NCI-H2171 (cell line): Measurements from ENCODE around the gene PARVG.
"Not testable (repeated sequence)": the region's sequence is repeated elsewhere in the genome, so short reads cannot be mapped to it uniquely, and the experiment has no call there.

Experiments used
- DNase-seq: peaks from one replicate; lab custom pipeline; 2025; lab: John Stamatoyannopoulos, UW

Gene PARVG

DNA sequence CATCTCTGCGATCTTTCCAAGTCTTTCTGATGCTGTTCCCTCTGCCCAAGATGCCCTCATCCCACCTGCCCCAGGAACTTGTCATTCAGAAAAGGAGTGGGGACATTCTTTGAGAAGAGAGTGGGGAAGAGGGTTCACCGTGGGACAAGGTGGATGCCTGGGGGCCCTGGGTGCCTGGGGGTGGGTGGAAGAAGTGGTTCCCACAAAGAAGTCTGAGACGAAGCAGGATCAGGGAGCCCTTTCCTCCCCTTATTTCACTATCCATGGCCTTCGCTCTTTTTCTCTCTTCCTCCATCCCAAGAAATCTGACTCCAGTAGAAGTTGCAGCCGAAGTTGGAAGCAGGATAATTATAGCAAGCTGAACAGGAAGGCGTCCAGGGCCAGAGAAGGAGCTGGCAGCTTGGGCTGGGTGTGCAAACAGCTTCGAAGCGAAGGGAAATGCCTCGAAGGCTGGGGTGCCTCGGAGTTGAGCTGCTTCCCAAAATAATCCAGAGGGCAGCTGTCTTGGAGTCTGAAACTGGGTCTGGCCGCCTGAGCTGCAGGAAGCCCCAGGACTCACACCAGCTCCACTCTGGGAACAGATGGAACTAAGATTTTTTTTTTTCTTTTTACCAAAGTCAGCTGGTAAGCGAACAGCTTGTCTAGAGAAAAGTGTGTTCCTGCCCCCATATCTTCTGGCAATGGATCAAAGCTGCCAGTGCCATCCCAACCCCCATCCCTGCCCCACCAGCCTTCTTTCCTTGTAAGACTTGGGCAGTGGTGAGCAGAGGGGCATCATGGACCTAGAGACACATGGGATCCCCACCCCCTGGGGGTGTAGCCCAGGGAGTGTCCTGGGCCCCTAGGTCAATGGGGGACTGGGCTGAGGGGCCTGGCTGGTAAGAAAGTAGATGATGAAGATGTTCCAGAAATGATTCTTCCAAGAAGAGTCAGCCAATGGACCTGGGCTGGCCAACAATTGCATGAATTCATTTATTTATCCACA lies 31.5 kb downstream of the PARVG start:
- DNase-seq: peak; percentile 81

DNA sequence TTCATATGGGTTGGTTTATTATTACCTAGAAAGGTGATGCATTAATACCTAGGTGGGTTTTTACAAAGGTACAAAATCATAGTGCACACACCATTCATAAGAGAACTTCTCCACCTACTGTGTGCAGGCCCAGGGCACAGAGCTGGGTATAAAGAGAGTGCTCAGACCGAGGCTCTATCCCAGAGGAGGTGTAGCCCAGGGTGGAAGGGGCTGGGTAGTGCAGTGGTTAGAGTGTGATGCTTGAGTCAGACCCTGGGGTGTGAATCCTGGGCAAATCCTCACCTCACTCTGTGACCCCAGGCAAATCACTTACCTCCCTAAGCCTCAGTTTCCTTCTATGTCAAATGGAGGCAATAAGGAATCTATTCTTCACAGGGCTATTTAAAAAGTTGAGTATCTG lies 32.2 kb downstream of the PARVG start:
- no peak for DNase-seq

DNA sequence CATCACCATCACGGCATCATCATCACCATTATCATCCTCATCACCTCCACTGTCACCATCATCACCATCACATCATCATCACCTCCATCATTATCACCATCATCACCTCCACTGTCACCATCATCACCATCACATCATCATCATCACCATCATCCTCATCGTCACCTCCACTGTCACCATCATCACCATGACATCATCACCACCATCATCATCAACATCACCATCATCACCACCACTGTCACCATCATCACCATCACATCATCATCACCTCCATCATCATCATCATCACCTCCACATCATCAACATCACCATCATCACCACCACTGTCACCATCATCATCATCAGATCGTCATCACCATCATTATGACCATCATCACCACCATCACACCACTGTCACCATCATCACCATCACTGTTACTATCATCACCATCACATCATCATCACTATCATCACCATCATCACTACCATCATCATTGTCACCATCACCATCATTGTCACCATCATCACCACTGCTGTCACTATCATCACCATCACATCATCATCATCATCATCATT lies 32.8 kb downstream of the PARVG start:
- DNase-seq: no peak

DNA sequence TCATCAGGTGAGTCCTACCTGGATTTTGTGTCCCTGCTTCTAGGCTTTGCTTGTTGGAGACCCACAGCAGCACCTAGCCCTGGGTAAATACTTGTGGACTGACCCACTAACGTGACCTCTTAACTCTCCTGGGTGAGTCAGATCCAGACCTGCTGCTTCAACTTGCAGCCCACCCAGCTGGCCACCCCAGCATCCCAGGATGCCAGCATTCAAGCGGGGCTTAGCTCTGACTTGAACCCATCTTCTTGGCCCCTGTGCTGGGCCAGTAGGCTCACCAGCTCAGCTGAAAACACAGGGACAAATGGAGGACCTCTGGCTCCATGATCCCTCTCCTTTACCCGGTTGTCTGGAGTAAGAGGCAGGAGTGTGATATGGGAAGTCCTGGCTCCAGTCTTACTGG lies 33.5 kb downstream of the PARVG start:
- DNase-seq: no peak

DNA sequence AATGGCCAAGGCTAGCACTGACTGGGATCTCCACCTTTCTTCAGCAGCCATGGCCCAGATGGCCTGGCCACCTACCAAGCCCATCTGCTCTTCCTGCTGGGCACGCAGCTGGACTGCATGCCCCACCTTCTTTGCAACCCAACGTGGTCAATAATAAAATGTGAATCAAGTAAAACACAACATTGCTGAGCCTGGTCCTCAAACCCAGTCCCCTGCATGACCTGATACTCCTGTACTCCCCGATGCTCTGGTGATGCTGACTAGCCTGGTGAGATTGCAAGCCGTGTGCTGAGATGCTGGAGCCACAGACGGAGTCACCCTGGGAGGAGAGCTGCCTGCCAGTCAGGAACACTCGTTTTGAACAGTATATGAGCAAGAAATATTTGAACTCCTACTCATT lies 34.0 kb downstream of the PARVG start:
- DNase-seq: no peak

DNA sequence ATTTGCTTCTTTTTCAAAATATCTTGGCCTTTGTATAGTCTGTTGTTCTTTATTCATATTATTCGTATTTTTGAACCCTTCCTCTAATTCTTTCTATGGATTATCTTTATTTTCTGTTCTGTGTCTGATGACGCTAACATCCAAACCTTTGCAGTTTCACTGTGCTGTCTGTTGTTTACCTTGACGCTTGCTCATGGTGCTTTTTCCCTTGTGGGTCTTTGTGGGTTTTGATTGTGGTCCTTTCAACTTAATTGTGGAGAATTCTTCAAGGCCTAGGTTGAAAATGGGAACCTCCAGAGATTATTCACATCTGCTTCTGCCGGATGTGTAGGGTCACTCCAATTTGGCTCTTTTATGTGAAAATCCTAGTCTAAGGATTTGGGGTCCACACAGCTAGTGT lies 34.6 kb downstream of the PARVG start:
- no peak for DNase-seq

DNA sequence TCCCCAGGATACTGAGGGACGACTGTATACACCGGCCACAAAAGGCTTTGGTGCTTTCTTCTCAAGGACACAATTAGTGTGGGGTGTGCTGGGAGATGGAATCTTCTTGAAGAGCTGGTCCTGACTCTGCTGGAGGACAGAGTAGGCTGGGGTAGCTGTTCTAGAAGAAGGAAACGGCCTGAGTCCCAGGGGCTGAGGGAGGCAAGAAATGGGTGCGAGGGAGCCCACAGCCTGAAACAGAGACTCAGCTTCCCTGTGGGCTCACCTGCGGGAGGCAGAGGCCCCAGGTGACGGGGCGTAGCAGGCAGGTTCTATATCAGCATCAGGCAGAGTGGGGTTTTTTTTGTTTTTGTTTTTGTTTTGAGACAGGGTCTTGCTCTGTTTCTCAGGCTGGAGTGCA lies 36.6 kb downstream of the PARVG start:
- DNase-seq: no peak

DNA sequence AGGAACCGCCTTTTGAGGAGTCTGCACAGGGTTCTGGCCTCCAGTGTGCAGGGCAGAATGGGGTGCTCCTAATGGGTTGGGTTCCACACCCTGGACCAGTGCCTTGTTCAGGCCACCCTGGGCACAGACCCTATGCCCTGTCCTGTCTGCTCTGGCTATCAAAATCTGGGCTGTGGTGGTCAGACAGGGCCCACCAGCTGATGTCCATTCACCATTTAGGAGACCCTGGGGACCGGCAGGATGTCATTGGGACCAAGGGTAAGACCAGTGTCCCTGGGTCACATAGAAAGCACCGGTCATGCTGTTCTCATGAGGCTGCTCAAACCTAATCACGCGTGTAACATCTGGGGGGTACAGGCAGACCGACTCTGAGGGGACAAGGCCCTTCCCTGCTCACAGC lies 37.3 kb downstream of the PARVG start:
- DNase-seq: no peak

DNA sequence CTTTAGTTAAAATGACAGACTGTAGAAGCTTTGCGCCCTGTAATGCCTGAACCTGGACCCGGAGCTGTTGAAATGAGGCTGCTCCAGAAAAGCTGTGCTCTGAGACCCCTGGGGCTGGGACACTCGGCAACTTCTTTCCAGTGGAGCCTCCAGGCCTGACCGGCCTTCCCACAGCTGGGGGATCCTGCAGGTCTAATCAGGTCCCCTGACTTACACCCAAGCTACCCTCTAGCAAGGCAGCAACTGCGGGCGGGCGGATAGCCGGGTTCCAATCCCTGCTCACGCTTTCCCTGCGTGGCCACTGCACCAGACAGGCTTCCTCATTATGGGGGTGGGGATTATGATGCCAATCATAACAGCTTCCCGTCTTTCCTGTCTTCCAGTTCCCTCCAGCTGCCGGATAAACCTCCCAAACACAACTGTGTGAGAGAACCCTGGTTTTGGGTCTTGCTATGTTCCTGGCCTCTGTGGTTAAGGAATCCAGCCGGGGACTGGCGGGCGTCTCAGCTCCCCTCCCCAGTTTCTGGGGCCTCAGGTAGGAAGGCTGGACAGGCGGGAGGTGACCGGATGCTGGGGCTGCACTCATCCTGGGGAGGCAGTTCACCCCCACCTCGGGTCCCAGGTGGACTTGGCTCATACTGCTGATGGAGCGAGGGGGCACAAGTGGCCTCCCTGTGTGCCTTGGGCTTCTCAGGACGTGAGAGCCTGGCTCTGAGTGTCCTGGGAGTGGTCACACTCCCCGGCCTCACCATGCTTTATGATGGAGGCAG lies 38.6 kb downstream of the PARVG start:
- no peak for DNase-seq

DNA sequence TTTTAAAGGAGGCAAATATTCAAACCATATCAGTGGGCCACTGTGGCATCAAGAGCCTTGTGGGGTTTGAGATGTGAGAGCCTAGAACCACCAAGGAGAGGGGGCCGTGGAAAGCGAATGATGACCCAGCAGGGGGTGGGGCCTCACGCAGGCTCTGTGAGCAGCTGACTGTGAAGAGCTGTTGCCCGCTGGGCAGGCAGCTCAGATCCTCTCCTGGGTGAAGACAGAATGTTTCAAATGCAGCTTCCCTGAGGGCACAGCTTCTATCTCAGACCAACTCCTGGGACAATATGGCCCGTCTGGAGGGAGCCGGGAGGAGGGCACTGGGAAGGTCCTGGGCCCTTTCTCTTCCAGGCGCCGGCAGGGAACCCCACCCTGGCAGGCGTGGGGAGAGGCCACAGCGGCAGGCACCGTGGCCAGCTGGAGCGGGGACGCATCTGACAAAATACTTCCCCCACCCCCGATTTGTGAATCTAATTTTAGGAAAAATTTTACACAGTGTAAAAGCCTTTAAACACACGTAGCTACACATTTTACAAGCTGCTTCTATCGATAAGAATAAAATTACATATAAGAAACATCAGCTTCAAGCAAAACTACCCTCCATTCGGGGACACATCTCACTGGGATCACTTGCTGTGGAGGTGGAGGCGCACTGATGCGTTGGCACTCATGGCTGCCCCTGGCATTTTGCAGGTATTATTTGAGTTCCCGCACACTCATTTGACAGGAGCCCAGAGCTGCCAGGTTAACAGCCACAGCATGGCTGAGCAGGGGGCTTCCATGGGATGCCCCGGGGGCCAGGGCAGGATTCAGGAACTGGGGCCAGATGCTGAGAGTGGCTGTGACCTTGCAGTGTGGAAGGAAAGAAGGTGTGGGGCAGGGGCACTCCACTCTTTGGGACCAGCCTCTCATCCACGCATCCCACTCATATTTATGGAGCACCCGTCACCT lies 40.3 kb downstream of the PARVG start:
- DNase-seq: no peak

DNA sequence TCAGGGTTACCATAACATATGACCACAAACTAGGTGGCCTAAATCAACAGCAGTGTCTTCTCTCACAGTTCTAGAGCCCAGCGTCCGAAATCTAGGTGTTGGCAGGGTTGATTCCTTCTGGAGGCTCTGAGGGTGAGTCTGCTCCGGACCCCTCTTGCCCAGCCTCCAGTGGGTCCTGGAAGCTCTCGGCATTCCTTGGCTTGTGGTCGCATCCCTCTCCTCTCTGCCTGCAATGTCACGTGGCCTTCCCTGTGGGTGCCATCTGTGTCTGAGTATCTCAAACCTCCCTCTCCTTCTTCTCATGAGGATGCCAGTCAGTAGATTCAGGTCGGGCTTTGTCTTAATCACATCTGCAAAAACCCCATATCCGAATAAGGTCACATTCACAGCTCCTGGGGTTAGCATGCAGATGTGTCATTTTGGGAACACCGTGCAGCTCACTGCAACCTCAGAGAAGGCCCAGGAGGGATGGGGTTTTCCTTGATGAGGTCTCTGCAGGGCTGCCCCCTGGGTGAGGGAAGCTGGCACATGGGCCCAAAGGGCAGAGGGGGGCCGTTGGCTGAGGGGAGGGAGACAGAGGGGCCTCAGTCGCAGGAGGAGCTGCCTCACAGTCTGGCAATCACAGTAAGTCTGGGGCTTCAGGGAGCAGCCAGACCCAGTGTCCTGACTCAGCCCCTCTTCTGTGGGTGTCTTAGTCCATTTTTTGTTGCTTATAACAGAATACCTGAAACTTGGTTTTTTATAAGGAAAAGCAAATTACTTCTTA lies 41.2 kb downstream of the PARVG start:
- no peak for DNase-seq

DNA sequence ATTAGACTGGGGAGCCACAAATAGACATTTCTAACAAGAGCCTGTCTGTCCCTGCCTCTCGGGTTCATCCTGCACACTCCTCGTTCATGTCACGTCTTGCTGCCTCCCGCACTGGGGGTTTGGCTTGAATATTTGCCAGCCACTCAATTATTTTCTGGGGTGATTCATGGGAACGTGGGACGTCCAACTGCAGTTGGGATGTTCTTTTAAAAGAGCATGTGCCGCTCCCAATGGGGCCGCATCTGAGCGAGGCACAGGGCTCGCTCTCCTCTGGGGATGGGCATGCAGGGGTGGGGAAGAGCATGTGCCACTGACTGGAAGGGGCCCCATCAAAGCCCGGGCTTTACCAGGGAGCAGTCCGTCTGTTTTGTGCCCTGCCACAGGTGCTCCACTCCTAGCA lies 43.4 kb downstream of the PARVG start:
- DNase-seq: no peak

DNA sequence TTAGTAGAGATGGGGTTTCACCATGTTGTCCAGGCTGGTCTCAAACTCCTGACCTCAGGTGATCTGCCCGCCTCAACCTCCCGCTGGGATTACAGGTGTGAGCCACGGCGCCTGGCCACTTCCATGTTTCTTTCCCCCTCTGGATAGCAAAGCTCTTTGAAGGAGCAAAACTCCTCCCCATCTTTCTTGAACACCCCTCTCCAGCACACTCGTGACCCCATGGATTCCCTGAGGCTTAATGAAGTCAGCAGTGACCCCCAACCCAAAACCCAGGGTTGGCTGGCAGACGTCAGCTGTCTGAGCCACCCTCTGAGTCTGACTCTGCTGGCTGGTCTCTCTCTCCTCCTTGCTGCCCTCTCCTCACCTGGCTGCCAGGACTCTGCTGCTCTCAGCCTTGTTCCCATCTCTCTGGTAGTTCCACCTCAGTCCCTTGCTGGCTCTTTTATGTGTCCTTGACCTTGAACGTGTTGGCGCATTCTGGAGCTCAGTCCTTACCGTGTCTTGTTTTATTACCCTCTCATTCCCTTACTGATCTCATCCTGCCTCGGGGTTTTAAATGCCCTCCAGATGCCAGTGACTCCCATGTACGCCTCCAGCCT lies 44.5 kb downstream of the PARVG start:
- no peak for DNase-seq

DNA sequence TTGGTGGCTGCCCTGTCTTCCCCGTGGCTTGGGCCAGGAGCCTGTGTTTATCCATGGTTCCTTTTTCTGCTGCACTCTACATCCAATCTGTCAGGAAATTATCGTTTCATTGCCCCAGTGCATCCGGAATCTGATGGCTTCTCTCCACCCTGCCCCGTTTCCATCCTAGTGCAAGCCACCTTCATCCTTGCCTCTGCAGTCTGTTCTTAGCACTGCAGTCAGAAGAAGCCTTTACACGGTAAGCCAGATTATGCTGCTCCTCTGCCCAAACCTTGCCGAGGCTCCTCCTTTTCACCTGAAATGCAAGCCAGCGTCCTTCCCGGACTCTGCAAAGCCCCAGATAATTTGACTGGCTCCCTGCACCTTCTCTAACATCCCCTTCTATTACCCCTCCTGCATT lies 45.1 kb downstream of the PARVG start:
- DNase-seq: no peak

DNA sequence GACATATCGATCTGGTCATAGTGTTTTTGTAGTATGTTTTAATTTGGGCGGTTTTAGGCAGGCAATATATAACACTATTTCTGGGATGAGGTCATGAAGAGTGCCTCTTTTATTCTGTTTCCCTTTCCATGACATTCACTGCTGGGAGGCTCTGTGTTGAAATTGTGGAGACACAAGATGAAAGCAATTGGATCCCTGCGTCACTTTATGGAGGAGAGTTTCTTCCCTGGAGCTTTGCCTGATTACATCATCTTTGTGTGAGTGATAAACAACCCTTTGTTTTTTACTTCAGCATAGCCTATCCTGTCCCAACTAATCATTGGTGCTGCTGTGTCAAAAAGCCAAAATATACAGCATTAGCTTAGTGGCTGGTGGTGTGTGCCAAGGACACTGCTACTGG lies 48.6 kb downstream of the PARVG start:
- DNase-seq: no peak

DNA sequence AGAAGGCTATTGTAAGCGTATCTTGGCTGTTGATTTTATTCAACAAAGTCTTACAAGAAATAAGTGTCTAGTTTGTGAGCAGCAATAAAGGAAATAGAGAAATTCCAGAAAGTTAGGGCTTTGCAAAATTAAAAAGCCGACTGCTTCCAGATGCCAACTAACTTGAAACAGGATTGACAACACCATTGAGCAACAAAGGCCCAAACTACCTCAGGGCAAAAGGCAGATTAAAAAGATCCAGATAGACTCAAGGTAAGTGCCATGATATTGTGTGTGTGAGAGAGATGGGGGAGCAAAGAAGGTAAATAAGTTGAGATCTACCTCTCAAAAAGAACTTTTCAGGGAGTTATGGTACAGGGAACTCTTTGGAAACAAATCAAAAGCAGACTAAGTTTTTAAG lies 49.1 kb downstream of the PARVG start:
- no peak for DNase-seq

DNA sequence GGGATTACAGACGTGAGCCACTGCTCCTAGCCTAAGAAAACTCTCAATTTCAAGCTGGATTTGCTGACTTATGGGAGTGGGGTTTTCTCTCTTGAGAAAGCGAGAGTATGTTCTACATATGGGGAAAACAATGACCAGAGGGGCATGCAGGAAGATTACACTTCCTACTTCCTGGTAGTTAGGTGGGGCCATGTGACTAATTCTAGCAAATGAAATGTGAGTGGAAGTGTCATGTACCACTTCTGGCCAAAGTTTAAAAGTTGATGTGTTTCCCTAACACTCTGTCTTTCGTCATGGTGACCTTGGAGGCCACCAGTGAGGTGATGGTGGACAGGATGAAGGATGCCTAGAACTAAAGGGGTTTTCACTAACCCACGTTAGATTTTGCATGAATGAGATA lies 50.5 kb downstream of the PARVG start:
- DNase-seq: no peak

DNA sequence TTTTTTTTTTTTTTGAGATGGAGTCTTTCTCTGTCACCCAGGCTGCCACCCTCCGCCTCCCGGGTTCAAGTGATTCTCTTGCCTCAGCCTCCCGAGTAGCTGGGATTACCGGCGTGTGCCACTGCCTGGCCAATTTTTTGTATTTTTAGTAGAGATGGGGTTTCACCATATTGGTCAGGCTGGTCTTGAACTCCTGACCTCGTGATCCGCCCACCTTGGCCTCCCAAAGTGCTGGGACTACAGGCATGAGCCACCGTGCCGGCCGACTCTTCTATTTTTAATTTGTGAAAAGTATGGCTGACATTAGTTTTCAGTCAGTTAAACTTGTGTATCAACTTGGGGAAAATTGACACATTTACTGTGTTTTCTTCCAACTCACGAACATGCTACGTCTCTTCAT lies 53.6 kb downstream of the PARVG start:
- not testable (repeated sequence) for DNase-seq

DNA sequence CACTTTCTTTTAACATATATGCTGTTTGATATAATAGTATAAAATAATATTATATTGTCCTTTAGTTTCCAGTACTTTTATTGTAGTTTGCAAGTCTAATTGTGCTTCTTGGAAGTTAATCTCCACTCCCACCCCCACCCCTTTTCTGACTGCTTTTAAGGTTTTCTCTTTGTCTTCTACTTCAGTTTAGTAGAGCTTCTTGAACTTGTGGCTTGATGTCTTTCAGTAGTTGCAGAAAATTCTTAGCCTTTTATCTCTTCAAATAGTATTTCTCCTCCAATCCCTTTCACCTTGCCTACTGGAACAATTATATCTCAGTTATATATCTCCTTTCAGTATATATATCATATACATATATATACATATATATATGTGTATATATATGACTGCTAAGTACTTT lies 56.6 kb downstream of the PARVG start:
- DNase-seq: no peak

DNA sequence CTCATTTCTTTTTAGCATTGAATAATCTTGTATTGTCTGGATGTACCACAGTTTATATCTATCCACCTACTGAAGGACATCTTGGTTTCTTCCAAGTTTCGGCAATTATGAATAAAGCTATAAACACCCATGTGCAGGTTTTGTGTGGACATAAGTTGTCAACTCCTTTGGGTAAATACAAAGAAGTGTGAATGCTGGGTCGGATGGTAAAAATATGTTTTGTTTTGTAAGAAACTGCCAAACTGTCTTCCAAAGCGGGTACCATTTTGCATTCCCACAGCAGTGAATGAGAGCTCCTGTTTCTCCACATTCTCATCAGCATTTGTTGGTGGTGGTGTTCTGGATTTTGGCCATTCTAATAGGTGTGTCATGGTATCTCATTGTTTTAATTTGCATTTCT lies 60.4 kb downstream of the PARVG start:
- DNase-seq: not testable (repeated sequence)
